HAP-1 (cell line): ENCODE results near the gene ARHGAP42.

ENCODE experiments used
- DNase-seq, 2 experiments: peaks; one replicate each; pipeline ENCODE4 v3.0.0-alpha.2; 2016 to 2020; ENCODE audit warnings: low spot score in 2 of 2
- H3K27me3 ChIP-seq: fragments of 250-450 bp; sonication (Bioruptor Pico); 2 replicates; pipeline ENCODE4 v1.5.1; 2020; ENCODE audit warnings: low read depth, mild to moderate bottlenecking, moderate library complexity
- H3K36me3 ChIP-seq: fragments of 250-450 bp; sonication (Bioruptor Pico); replicated peaks from 2 replicates; pipeline ENCODE4 v1.5.1; 2020; ENCODE audit warnings: mild to moderate bottlenecking
- H3K4me1 ChIP-seq: fragments of 250-450 bp; sonication (Bioruptor Pico); 2 replicates; pipeline ENCODE4 v1.5.1; 2020; ENCODE audit warnings: mild to moderate bottlenecking
- H3K4me3 ChIP-seq: fragments of 250-450 bp; sonication (Bioruptor Pico); 2 replicates; pipeline ENCODE4 v1.5.1; 2020; ENCODE audit warnings: mild to moderate bottlenecking, moderate library complexity
- H3K9me3 ChIP-seq: fragments of 250-450 bp; sonication (Bioruptor Pico); 2 replicates; pipeline ENCODE4 v1.5.1; 2020; ENCODE audit warnings: mild to moderate bottlenecking, moderate library complexity
- in situ Hi-C: fragments of 300-500 bp; cut with MboI; formaldehyde crosslinking; loops from 3 replicates; pipeline ENCODE4 v1.14.3; 2020; ENCODE audit warnings: low sequenced_read_pairs, inconsistent platforms, mixed read lengths

The ARHGAP42 gene

GRCh38 chr11:100920593-100920992, 233.5 kb downstream of the ARHGAP42 start:
- Histone ChIP-seq H3K4me3 (no peak overlapping the region), H3K9me3 (no peaks in the 10 kb centered on the region), H3K36me3 (no peaks in the 10 kb centered on the region), H3K4me1 (peaks cover 16% of the 10 kb centered on the region), H3K27me3 (no peaks in the 10 kb centered on the region)
- in situ Hi-C loops: no loop called here
- DNase-seq: no peak

- H3K36me3 ChIP-seq: no peaks in the 10 kb centered on the region
- no peak for DNase-seq
- H3K4me1 ChIP-seq: peaks cover 18% of the 10 kb centered on the region
- no peak overlapping the region for H3K4me3 ChIP-seq
- in situ Hi-C loops: no loop called here
- H3K27me3 ChIP-seq: no peaks in the 10 kb centered on the region
- no peaks in the 10 kb centered on the region for H3K9me3 ChIP-seq
These were observed 235.0 kb downstream of the ARHGAP42 start for GRCh38 chr11:100922121-100922520.

GRCh38 chr11:100923555-100923954, 236.5 kb downstream of the ARHGAP42 start:
- no peak for DNase-seq

GRCh38 chr11:100925935-100926334, 238.8 kb downstream of the ARHGAP42 start:
- no peaks in the 10 kb centered on the region for H3K9me3 ChIP-seq
- H3K36me3 ChIP-seq: no peaks in the 10 kb centered on the region
- H3K27me3 ChIP-seq: no peaks in the 10 kb centered on the region
- peaks cover 17% of the 10 kb centered on the region for H3K4me1 ChIP-seq
- no peak for DNase-seq
- in situ Hi-C loops: no loop called here
- H3K4me3 ChIP-seq: no peak overlapping the region

More at GRCh38 chr11:100923555-100923954, 236.5 kb downstream of the ARHGAP42 start:
- Histone ChIP-seq H3K9me3 (no peaks in the 10 kb centered on the region), H3K4me1 (peaks cover 22% of the 10 kb centered on the region), H3K36me3 (no peaks in the 10 kb centered on the region), H3K27me3 (no peaks in the 10 kb centered on the region), H3K4me3 (no peak overlapping the region)
- in situ Hi-C loops: no loop called here

GRCh38 chr11:100927579-100927978, 240.5 kb downstream of the ARHGAP42 start:
- DNase-seq: peak; percentile 58 to 91
- peaks cover 20% of the 10 kb centered on the region for H3K4me1 ChIP-seq
- H3K27me3 ChIP-seq: 0 out of 2 replicates have a peak, but pooled peaks cover 2% of the 10 kb centered on the region
- no peaks in the 10 kb centered on the region for H3K9me3 ChIP-seq
- no peaks in the 10 kb centered on the region for H3K36me3 ChIP-seq
- H3K4me3 ChIP-seq: no peak overlapping the region
- in situ Hi-C loops: no loop called here

- in situ Hi-C loops: no loop called here
- no peak overlapping the region for H3K4me3 ChIP-seq
- DNase-seq: no peak
These were observed 241.3 kb downstream of the ARHGAP42 start for GRCh38 chr11:100928426-100928825.

GRCh38 chr11:100929377-100929776, 242.3 kb downstream of the ARHGAP42 start:
- Histone ChIP-seq H3K4me3 (no peak overlapping the region), H3K36me3 (no peaks in the 10 kb centered on the region), H3K27me3 (0 out of 2 replicates have a peak, but pooled peaks cover 2% of the 10 kb centered on the region), H3K9me3 (no peaks in the 10 kb centered on the region), H3K4me1 (peaks cover 21% of the 10 kb centered on the region)
- DNase-seq: no peak
- in situ Hi-C loops: no loop called here

More at GRCh38 chr11:100928426-100928825, 241.3 kb downstream of the ARHGAP42 start:
- Histone ChIP-seq H3K9me3 (no peaks in the 10 kb centered on the region), H3K4me1 (peaks cover 21% of the 10 kb centered on the region), H3K27me3 (0 out of 2 replicates have a peak, but pooled peaks cover 2% of the 10 kb centered on the region), H3K36me3 (no peaks in the 10 kb centered on the region)

GRCh38 chr11:100930185-100930778, 243.2 kb downstream of the ARHGAP42 start:
- Histone ChIP-seq H3K4me3 (no peak overlapping the region), H3K4me1 (peaks cover 21% of the 10 kb centered on the region), H3K27me3 (0 out of 2 replicates have a peak, but pooled peaks cover 2% of the 10 kb centered on the region), H3K36me3 (no peaks in the 10 kb centered on the region), H3K9me3 (no peaks in the 10 kb centered on the region)
- in situ Hi-C loops: loop anchor here (10.0 kb wide), 1 partner anchor 355 kb away; no protein-coding TSS in a partner anchor
- DNase-seq: peak in 1 of 2 experiments; percentile 74

GRCh38 chr11:100932474-100933100, 245.5 kb downstream of the ARHGAP42 start:
- Histone ChIP-seq H3K27me3 (0 out of 2 replicates have a peak, but pooled peaks cover 2% of the 10 kb centered on the region), H3K4me1 (peaks cover 18% of the 10 kb centered on the region), H3K9me3 (no peaks in the 10 kb centered on the region), H3K36me3 (no peaks in the 10 kb centered on the region), H3K4me3 (no peak overlapping the region)
- in situ Hi-C loops: loop anchor here (10.0 kb wide), 1 partner anchor 358 kb away; no protein-coding TSS in a partner anchor
- peak in 1 of 2 experiments; percentile 54 for DNase-seq

GRCh38 chr11:100936781-100937180, 249.7 kb downstream of the ARHGAP42 start:
- Histone ChIP-seq H3K36me3 (no peaks in the 10 kb centered on the region), H3K9me3 (no peaks in the 10 kb centered on the region)
- in situ Hi-C loops: loop anchor here (10.0 kb wide), 1 partner anchor 362 kb away; no protein-coding TSS in a partner anchor

GRCh38 chr11:100939571-100939970, 252.5 kb downstream of the ARHGAP42 start:
- H3K4me1 ChIP-seq: no peaks in the 10 kb centered on the region
- in situ Hi-C loops: loop anchor here (10.0 kb wide), 1 partner anchor 365 kb away; no protein-coding TSS in a partner anchor
- no peak for DNase-seq
- no peaks in the 10 kb centered on the region for H3K9me3 ChIP-seq
- H3K4me3 ChIP-seq: no peak overlapping the region
- H3K36me3 ChIP-seq: no peaks in the 10 kb centered on the region
- no peaks in the 10 kb centered on the region for H3K27me3 ChIP-seq

More at GRCh38 chr11:100936781-100937180, 249.7 kb downstream of the ARHGAP42 start:
- Histone ChIP-seq H3K27me3 (0 out of 2 replicates have a peak, but pooled peaks cover under 1% of the 10 kb centered on the region), H3K4me3 (no peak overlapping the region), H3K4me1 (peaks cover 6% of the 10 kb centered on the region; the same call in 1 of the 2 replicates)
- no peak for DNase-seq

GRCh38 chr11:100940111-100940510, 253.0 kb downstream of the ARHGAP42 start:
- in situ Hi-C loops: no loop called here
- Histone ChIP-seq H3K4me3 (no peak overlapping the region), H3K36me3 (no peaks in the 10 kb centered on the region), H3K27me3 (no peaks in the 10 kb centered on the region), H3K4me1 (no peaks in the 10 kb centered on the region), H3K9me3 (no peaks in the 10 kb centered on the region)
- DNase-seq: no peak

- in situ Hi-C loops: no loop called here
These were observed 253.9 kb downstream of the ARHGAP42 start for GRCh38 chr11:100941033-100941432.

GRCh38 chr11:100942016-100942415, 254.9 kb downstream of the ARHGAP42 start:
- Histone ChIP-seq H3K36me3 (no peaks in the 10 kb centered on the region), H3K4me3 (no peak overlapping the region), H3K27me3 (no peaks in the 10 kb centered on the region), H3K4me1 (no peaks in the 10 kb centered on the region), H3K9me3 (no peaks in the 10 kb centered on the region)
- DNase-seq: no peak
- in situ Hi-C loops: no loop called here

More at GRCh38 chr11:100941033-100941432, 253.9 kb downstream of the ARHGAP42 start:
- Histone ChIP-seq H3K4me1 (no peaks in the 10 kb centered on the region), H3K27me3 (no peaks in the 10 kb centered on the region), H3K4me3 (no peak overlapping the region), H3K9me3 (no peaks in the 10 kb centered on the region), H3K36me3 (no peaks in the 10 kb centered on the region)
- DNase-seq: no peak
